Stimulated activated naive CD8-positive, alpha-beta T cell treated with anti-CD3 and anti-CD28 coated beads, Interleukin-15, Interleukin-2, amounts not matched to agents 100 U/mL and 50 U/mL, for 24 hours (primary cell): ENCODE results near the gene PLCB1.
A peak's percentile ranks its signal among the peaks of the same experiment; 100 is the strongest.

Experiments
- ATAC-seq: fragments of 150-1000 bp; cut with Tn5 transposase; one replicate; pipeline ENCODE4 v1.10.0; 2021
- DNase-seq: peaks from one replicate; pipeline ENCODE4 v3.0.0; 2021

Gene PLCB1

DNA sequence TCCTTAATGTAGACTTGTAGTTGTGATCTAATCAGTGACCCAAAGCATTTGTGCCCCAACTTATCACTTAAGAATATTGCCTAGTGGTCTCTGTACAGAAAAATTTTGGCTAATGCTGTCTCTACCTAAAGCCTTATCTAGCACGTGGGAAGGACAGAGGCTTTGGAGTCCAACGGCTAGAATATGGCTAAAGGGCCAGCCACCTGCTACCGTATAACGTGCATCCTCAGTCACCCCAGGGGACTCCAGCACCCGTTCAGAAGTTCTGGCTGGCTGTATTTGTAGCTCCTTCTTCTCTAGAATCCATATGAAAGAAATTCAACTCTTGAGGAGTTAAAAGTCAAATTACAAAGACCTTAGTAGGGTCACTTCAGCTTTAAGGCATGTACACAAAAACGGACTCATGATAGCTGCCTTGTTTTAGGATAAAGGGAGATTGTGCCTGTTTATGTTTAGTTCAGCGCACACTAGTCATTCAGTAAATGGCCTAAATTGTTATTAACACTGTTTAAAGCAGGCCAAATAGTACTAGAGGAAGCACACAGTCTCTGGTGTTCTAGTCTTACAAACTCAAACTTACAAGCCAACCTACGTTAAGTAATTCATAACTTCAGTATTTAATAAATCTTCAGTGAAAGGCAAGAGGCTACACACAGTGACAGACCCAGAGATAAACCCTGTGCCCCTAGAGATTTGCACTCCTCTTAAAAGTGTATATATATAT, 529.3 kb downstream of the PLCB1 start:
- DNase-seq (no peak), ATAC-seq (no peak)

DNA sequence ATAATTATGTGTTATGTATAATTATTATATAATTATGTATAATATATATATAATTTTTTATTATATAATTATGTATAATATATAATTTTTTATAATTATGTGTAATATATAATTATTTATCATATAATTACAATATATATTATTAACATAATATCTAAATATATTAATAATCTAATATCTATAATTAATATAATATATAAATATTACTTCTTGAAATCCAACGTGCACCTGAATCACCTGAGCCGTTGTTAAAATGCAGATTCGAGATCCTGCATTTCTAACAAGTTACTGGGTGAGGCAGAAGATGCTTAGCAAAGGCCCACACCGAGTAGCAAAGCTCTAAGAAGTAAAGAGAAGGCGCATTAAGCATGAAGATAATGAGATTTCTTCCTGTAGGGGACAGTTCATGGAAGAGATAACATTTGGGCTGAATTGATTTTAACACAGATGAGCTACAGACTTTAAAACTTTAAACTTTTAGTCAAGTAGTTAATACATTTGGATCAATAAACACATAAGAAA, 530.4 kb downstream of the PLCB1 start:
- no peak for DNase-seq
- no peak for ATAC-seq

DNA sequence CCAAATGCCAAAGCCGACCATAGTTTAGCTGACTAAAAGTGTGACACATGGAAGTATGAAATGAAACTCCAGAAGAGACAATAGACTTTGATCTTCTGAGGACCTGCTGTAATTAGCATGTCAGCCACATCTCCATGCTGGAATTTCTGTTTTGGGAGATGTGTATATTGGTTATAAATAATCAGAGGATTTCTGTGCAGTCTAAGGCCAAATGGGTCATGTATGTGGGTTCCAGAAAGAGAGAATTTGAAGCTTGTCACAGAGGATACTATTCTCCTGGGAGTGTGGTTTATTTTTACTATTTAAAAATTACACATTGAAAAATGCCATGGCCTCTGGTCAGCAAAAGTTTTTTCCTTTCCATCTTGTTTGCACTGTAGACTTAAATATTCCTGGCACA, 531.4 kb downstream of the PLCB1 start:
- DNase-seq (no peak), ATAC-seq (no peak)

- DNase-seq = no peak
Observed at GRCh38 chr20:8664778-8665177, 532.7 kb downstream of the PLCB1 start.

DNA sequence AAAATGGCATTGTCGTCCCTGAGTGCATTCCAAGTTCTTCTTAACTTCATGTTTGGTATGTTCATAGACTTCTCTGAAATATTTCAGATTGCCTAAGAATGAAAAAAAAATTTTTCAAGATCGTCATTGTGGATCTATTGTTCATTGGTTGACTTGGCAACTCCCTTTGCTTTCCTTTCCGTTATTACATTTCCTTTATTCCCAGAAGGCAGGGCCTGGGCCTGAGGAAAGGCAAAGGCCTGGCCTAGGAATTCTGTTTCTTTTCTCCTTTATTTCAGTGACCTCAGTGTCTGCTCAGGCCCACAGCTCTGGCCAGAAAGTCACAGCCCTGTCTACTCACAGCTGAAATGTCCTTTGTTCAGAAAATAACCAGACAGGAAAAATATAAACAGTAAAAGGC, 535.2 kb downstream of the PLCB1 start:
- ATAC-seq (no peak), DNase-seq (no peak)

More at GRCh38 chr20:8664778-8665177, 532.7 kb downstream of the PLCB1 start:
- no peak for ATAC-seq

DNA sequence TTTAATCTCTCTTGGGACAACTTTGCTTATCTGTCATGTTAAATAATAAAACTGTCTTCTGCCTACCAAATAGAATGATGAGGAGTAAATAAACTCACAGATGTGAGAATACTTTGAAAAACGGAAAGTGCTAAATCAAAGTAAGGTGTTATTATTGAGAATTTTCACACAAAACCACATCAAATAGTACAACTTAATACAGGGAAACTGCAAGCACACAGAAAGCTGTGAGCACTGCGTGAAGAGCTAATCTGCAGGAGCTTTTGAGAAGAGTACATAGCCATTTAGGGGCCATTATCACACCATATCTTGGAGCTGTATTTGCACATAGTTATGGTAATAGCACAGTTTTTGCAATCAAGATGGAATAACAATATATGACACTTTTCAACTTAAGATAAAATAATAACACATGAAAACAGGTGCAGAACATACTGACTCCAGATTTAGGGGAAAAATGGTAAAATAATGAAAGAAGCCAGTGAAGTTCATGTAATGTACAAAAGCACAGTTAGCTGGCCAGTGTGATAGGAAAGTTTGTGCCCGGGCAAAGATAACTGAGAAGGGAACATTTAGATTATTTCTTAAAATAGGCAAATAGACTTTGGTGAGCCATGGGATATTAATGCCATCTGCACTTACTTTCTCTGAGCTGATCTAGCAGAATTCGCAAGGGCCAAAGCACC, 538.3 kb downstream of the PLCB1 start:
- no peak for DNase-seq
- ATAC-seq = no peak

DNA sequence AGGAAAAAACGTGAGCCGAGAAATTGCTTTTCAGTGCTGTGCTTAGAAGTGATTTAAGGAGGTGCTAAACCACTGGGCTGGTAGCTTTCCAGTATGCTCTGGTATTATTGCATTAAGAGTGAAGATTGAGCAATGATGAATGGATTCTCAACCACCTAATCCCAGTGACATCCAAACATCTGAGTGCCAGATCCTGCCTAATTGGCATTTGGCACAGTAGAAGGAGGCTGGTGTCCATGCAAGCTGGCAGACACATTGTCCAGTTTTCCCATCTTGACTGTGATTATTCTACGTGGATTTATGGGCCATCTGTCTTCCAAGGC, 538.8 kb downstream of the PLCB1 start:
- no peak for ATAC-seq
- DNase-seq = no peak

DNA sequence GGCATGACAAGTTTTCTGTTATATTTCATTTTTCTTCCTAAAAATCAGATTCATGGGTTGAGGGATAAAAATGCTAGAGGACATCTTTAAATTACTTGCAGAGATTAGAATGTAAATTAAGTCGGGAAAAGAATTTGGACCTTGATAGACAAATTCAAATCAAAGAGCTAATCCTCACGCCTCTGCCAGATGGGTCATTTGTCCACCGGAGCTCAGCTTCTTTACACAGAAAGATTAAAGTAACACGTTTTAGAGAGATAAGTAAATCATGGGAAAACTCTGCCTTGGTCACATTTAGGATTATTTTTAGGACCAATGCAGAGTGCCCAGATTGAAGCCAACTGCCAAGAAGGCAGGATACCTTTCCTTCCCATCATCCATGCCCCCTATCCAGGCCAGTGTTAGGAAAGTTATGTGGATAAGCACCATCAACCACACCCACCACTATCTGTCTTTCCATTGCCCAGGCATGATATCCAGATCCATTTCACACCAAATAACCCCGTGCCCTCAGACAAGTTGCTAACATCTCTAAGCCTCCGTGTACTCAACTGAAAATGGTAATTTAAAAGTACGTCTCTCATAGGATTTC, 539.4 kb downstream of the PLCB1 start:
- no peak for ATAC-seq

DNA sequence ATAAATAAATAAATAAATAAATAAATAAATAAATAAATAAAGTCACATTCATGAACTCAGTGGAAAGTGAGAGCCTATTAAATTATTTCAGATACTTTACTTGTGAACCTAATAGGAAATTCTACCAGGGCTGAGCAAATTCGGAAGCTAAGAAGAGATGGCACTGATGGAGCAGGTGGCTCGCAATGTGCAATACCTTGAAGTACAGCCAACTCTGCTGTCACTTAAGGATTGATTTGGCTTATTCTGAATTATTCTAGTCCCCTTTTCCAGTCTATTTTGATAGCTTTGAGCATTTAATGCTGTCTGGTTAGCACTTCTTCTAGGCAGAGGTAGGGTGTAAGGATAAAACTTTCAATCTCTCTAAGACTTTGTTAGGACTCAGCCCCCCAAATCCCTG, 541.0 kb downstream of the PLCB1 start:
- ATAC-seq (no peak), DNase-seq (no peak)

More for the DNA sequence above, 539.4 kb downstream of the PLCB1 start:
- no peak for DNase-seq

- no peak for DNase-seq
- no peak for ATAC-seq
Observed at GRCh38 chr20:8675896-8676295, 543.8 kb downstream of the PLCB1 start.

DNA sequence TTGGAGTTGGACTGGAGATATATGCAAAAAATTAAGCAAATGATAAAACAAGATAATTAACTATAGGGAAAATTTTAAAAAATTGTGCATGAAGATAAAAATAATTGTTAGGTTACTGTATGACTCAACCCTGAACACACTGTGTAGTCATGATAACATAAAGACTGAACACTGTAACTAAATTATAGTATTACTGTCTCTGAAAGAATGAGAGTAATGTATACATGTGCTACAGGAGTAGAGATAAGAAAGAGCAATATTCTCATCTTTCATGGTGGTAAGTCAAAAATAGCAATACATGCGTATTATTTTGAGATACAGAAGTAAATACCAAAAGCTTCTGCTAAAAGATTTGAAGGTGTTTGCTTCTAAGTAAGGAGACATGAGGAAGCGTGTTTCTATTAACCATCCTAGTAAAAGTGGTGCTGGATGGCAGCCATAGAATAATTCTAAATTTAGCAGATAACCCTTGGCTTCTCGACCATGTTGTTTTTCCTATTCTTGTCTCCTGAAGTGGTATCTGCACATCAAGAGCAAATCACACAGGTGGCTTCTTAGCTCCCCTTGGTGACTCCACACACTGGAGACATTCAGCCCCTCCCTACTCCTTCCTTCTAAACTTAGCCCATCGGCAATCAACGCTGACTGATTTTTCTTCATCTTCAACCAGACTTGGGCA, 546.2 kb downstream of the PLCB1 start:
- DNase-seq (no peak), ATAC-seq (no peak)

GRCh38 chr20:8689337-8689736, 557.3 kb downstream of the PLCB1 start:
- no peak for DNase-seq
- no peak for ATAC-seq

- ATAC-seq (no peak), DNase-seq (no peak)
Observed at GRCh38 chr20:8690074-8690473, 558.0 kb downstream of the PLCB1 start.

DNA sequence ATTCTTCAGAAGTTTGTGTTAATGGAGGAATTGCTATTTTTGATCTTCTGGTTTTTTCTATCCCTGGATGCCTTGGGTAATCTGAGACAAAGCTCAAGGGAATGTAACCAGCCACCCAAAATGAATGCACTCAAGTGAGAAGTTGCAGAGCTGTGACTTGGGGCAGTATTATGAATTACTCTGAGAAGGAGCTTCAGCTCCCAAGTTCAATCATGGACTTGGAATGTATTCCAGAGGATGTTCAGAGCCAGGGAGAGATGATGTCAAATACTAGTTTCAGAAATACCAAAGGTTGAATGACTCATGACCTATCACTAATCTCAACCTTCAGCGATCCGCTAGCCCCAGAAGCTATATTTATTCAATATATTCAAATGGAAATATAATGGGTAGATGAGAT, 561.6 kb downstream of the PLCB1 start:
- no peak for ATAC-seq
- no peak for DNase-seq

DNA sequence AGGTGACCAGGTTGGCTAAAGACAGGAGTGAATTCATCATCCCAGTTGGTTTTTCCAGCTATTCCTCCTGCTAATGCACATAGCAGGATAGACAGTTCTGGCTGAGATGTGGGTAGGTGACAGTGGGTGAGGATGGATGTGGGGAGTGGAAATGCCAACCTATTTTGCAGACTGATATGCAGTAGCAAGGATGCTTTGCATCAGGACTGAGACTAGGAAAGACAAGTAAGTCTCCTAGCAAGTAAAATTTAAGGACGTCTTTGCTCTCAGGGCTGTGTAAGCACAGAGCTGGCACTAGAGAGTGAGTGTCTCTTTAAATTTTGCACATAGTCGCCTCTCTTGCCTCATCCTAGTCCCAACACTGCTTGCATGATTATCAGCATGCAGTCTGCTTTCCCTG, 568.7 kb downstream of the PLCB1 start:
- ATAC-seq (no peak), DNase-seq (no peak)

GRCh38 chr20:8706961-8707700, 575.1 kb downstream of the PLCB1 start:
- DNase-seq (no peak), ATAC-seq (no peak)

DNA sequence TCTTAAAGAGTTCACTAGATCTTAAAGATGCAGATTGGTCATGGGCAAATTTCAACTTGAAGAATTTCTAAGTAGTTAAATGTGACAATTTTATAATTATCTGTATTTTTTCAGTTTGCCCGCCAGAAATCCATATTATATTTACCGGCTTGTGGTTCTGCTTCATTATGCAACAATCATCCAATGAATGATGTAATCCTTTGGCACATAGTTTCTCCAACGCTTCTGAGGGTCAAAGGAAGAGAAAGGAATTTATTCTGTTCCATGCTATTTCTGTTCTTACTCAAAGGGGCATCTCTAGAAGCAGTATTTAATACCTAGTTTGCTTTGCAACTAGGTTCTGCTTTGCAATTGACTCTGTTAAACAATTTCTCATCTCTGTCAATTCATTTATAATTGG, 577.6 kb downstream of the PLCB1 start:
- no peak for DNase-seq
- ATAC-seq = no peak

DNA sequence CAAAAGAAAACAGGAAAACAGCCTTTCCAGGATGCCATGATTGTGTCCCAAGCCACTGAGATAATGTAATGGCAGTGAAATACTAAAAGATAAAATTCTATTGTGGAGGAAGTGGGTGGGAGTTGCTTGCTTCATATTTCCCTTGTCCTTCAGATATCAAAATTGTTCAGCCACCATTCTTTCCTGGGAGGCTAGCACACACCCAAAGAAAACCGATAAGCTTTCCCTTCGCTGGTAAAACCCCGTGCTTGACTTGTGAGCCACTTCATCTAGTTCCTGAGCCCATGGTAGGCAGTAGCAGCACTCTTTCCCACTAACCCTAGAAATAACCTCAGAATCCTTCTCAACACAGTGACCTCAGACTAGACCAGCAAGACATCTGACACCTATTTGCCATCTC, 579.4 kb downstream of the PLCB1 start:
- no peak for DNase-seq

GRCh38 chr20:8714206-8714605, 582.1 kb downstream of the PLCB1 start:
- ATAC-seq (no peak), DNase-seq (no peak)

More for the DNA sequence above, 579.4 kb downstream of the PLCB1 start:
- ATAC-seq = no peak

GRCh38 chr20:8718279-8718678, 586.2 kb downstream of the PLCB1 start:
- DNase-seq (no peak), ATAC-seq (no peak)

DNA sequence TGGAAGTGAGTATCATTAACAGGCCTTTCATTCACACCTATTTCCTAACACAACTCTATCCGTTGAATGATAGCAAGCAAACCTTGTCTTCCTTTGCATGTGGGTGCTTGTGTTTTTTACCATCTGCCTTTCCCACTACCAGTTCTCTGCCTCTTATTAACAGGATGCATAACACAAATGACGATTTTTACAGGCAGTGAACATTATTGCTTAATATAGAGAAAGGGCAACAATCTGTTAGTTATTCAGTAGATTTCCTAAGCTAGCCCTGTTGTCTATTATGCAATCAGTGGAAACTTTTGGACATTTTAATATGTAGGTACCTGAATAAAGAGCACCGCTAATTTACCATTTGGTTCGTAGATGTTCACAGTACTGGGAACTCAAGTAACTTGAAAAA, 588.0 kb downstream of the PLCB1 start:
- ATAC-seq = no peak
- DNase-seq = no peak

- ATAC-seq (no peak), DNase-seq (peak; percentile 8)
Observed at GRCh38 chr20:8721098-8721497, 589.0 kb downstream of the PLCB1 start.
